Umbilical cord (tissue), 1 donor: ENCODE results near the gene NBR1. TPM values are rescaled to one million over a fixed set of nuclear protein-coding genes. Genes with fewer than 3 reads are reported as not detected.

Experiments
- total RNA-seq: library from RNA; depleted of rRNA; stranded (reverse); fragments of >200 nt; gene quantifications from one replicate; pipeline ENCODE4 v1.2.3, GENCODE V29; 2014; ENCODE audit warnings: low replicate concordance; ENCODE audit not compliant: insufficient read depth

NBR1 gene
- total RNA-seq, 1 donor from 2014 or later: 83.8 TPM

Other genes with a start within 250 kb of the NBR1 start
- gene AARSD1, start 206.8 kb upstream of the NBR1 start, total RNA-seq: 38.3 TPM
- 10.4 TPM for gene PTGES3L, start 191.1 kb upstream of the NBR1 start, total RNA-seq
- 17.8 TPM for gene RUNDC1, start 190.6 kb upstream of the NBR1 start, total RNA-seq
- gene RPL27, start 172.8 kb upstream of the NBR1 start, total RNA-seq: 1,521 TPM
- gene IFI35, start 164.4 kb upstream of the NBR1 start, total RNA-seq: 1.4 TPM
- 38.8 TPM for gene VAT1, start 148.8 kb upstream of the NBR1 start, total RNA-seq
- gene RND2, start 146.0 kb upstream of the NBR1 start, total RNA-seq: 0.72 TPM
- 9.1 TPM for gene BRCA1, start 45.9 kb upstream of the NBR1 start, total RNA-seq
- gene TMEM106A, start 40.7 kb downstream of the NBR1 start, total RNA-seq: 6.7 TPM
- not detected for gene CCDC200, start 57.4 kb downstream of the NBR1 start, total RNA-seq
- gene RNU2-1, start 62.8 kb downstream of the NBR1 start, total RNA-seq: not detected
- gene ARL4D, start 227.8 kb downstream of the NBR1 start, total RNA-seq: 25.0 TPM